SK-N-SH (cell line): ENCODE results near the gene CAPN6. TPM values are rescaled to one million over a fixed set of nuclear protein-coding genes. Genes with fewer than 3 reads are reported as not detected.

Experiments
- CTCF ChIA-PET: fragments of 300-600, 350-600 bp; formaldehyde crosslinking; extraction: SDS; loops from one replicate; lab custom pipeline; 2021; lab: Yijun Ruan, JAX
- POLR2A ChIA-PET: fragments of 350-600 bp; sonication (Branson Sonifier 250); formaldehyde crosslinking; extraction: SDS; loops from one replicate; lab custom pipeline; 2020; ENCODE audit warnings: antibody characterized with exemption, inconsistent platforms; lab: Yijun Ruan, JAX
- DNase-seq: peaks from one replicate; pipeline ENCODE4 v3.0.0; 2012
- H2AFZ ChIP-seq: fragments of 200-600 bp; sonication (generic); 2 replicates; pipeline ENCODE4 v1.8.1; 2016; ENCODE audit warnings: antibody characterized with exemption, mild to moderate bottlenecking, low read depth
- H3F3A ChIP-seq: fragments of 200-600 bp; sonication (generic); replicated peaks from 2 replicates; pipeline ENCODE3; 2016; ENCODE audit warnings: antibody characterized with exemption, mild to moderate bottlenecking; ENCODE audit not compliant: insufficient read depth
- H3K27ac ChIP-seq, 2 experiments: fragments of 200-500 bp in 1 of 2; fragments of 200-600 bp in 1 of 2; sonication (Bioruptor generic) in 1 of 2; sonication (generic), shearing (Covaris generic) in 1 of 2; 2 replicates each; pipeline versions ENCODE4 v1.5.1 to v1.6.1; 2014 to 2016; ENCODE audit warnings: low read depth in 2 of 2, inconsistent platforms in 1 of 2, low read length in 1 of 2, mild to moderate bottlenecking in 1 of 2, mixed read lengths in 1 of 2
- H3K27me3 ChIP-seq: fragments of 200-600 bp; sonication (generic), shearing (Covaris generic); 2 replicates; pipeline ENCODE4 v1.6.1; 2016; ENCODE audit warnings: mixed run types; ENCODE audit not compliant: insufficient read depth
- H3K36me3 ChIP-seq, 2 experiments: fragments of 200-500 bp in 1 of 2; fragments of 200-600 bp in 1 of 2; sonication (Bioruptor generic) in 1 of 2; sonication (generic) in 1 of 2; replicated peaks in 1 of 2; 2 replicates each; pipeline versions ENCODE3 to v1.5.1; 2014 to 2016; ENCODE audit warnings: low read length in 1 of 2, mild to moderate bottlenecking in 1 of 2; ENCODE audit not compliant: insufficient read depth in 2 of 2, control insufficient read depth in 1 of 2
- H3K4me1 ChIP-seq, 2 experiments: fragments of 200-500 bp in 1 of 2; fragments of 200-600 bp in 1 of 2; sonication (Bioruptor generic) in 1 of 2; sonication (generic), shearing (Covaris generic) in 1 of 2; 2 replicates each; pipeline versions ENCODE4 v1.5.1 to v1.6.1; 2014 to 2016; ENCODE audit warnings: low read depth in 1 of 2, low read length in 1 of 2, mixed run types in 1 of 2; ENCODE audit not compliant: insufficient read depth in 2 of 2, control insufficient read depth in 1 of 2
- H3K4me2 ChIP-seq: fragments of 200-600 bp; sonication (generic), shearing (Covaris generic); 2 replicates; pipeline ENCODE4 v1.6.1; 2017; ENCODE audit warnings: mixed run types
- H3K4me3 ChIP-seq, 2 experiments: fragments of 200-500 bp in 1 of 2; fragments of 200-600 bp in 1 of 2; sonication (Bioruptor generic) in 1 of 2; sonication (generic), shearing (Covaris generic) in 1 of 2; 2 replicates each; pipeline versions ENCODE4 v1.5.1 to v1.8.1; 2014 to 2016; ENCODE audit warnings: low read depth in 2 of 2, inconsistent platforms in 1 of 2, low read length in 1 of 2, mild to moderate bottlenecking in 1 of 2, mixed read lengths in 1 of 2, moderate library complexity in 1 of 2
- H3K79me2 ChIP-seq: fragments of 200-600 bp; sonication (generic); 2 replicates; pipeline ENCODE4 v1.8.1; 2017; ENCODE audit warnings: mild to moderate bottlenecking; ENCODE audit not compliant: insufficient read depth
- H3K9ac ChIP-seq: fragments of 200-600 bp; sonication (generic); 2 replicates; pipeline ENCODE4 v1.6.1; 2017; ENCODE audit warnings: mixed run types
- H3K9me2 ChIP-seq: fragments of 200-600 bp; sonication (generic); 2 replicates; pipeline ENCODE4 v1.6.1; 2017; ENCODE audit warnings: mixed run types
- H3K9me3 ChIP-seq: fragments of 200-600 bp; sonication (generic); 2 replicates; pipeline ENCODE4 v1.6.1; 2017; ENCODE audit warnings: mixed run types, mild to moderate bottlenecking, moderate library complexity
- H4K20me1 ChIP-seq: fragments of 200-600 bp; sonication (generic); 2 replicates; pipeline ENCODE4 v1.6.1; 2017; ENCODE audit warnings: mild to moderate bottlenecking, mixed run types; ENCODE audit not compliant: insufficient read depth
- ELF1 ChIP-seq: IDR thresholded peaks from 2 replicates; pipeline ENCODE4 v1.4.0; 2012
- EP300 ChIP-seq, 2 experiments: IDR thresholded peaks; 2 replicates each; pipeline versions ENCODE4 v1.4.0 to v1.6.1; 2012; ENCODE audit warnings: borderline replicate concordance in 1 of 2, low read depth in 1 of 2, low read length in 1 of 2
- EZH2phosphoT487 ChIP-seq: fragments of 200-600 bp; sonication (generic); IDR thresholded peaks from 2 replicates; pipeline ENCODE4 v1.6.1; 2017; ENCODE audit warnings: low read depth, mixed run types, mild to moderate bottlenecking, antibody characterized with exemption, moderate library complexity, borderline replicate concordance
- FOSL2 ChIP-seq: IDR thresholded peaks from 2 replicates; pipeline ENCODE4 v1.4.0; 2012; ENCODE audit warnings: low read depth, mild to moderate bottlenecking, moderate library complexity, borderline replicate concordance
- GABPA ChIP-seq: IDR thresholded peaks from 2 replicates; pipeline ENCODE4 v1.4.0; 2012; ENCODE audit warnings: low read depth, mild to moderate bottlenecking
- GATA2 ChIP-seq: sonication (generic); formaldehyde crosslinking; IDR thresholded peaks from 2 replicates; pipeline ENCODE4 v1.5.0; 2020; ENCODE audit warnings: mild to moderate bottlenecking, missing genetic modification reagents
- MEF2A ChIP-seq: IDR thresholded peaks from 2 replicates; pipeline ENCODE4 v1.4.0; 2012; ENCODE audit warnings: low read depth, borderline replicate concordance
- MXI1 ChIP-seq: IDR thresholded peaks from 2 replicates; pipeline ENCODE4 v1.6.1; 2012; ENCODE audit warnings: mild to moderate bottlenecking, low read depth, low read length, improper control_type of control experiment
- NRF1 ChIP-seq: IDR thresholded peaks from 2 replicates; pipeline ENCODE4 v1.6.1; 2012; ENCODE audit warnings: low read depth, mild to moderate bottlenecking, low read length
- RAD21 ChIP-seq: IDR thresholded peaks from 2 replicates; pipeline ENCODE4 v1.6.1; 2012; ENCODE audit warnings: mild to moderate bottlenecking, low read length
- RFX5 ChIP-seq: IDR thresholded peaks from 2 replicates; pipeline ENCODE4 v1.6.1; 2012; ENCODE audit warnings: mild to moderate bottlenecking, improper control_type of control experiment, low read length
- SMC3 ChIP-seq: IDR thresholded peaks from 2 replicates; pipeline ENCODE4 v1.6.1; 2012; ENCODE audit warnings: low read depth, low read length, improper control_type of control experiment
- TAF1 ChIP-seq: IDR thresholded peaks from 2 replicates; pipeline ENCODE4 v1.6.1; 2012; ENCODE audit warnings: low read depth, mild to moderate bottlenecking, low read length, moderate library complexity, borderline replicate concordance
- TCF12 ChIP-seq: IDR thresholded peaks from 2 replicates; pipeline ENCODE4 v1.4.0; 2012
- TEAD4 ChIP-seq: IDR thresholded peaks from 2 replicates; pipeline ENCODE4 v1.4.0; 2012; ENCODE audit warnings: mild to moderate bottlenecking, borderline replicate concordance; ENCODE audit not compliant: insufficient read depth
- USF1 ChIP-seq: IDR thresholded peaks from 2 replicates; pipeline ENCODE4 v1.4.0; 2012; ENCODE audit warnings: low read depth, borderline replicate concordance
- USF2 ChIP-seq: fragments of 150-350 bp; IDR thresholded peaks from 2 replicates; pipeline ENCODE4 v1.6.1; 2017; ENCODE audit warnings: antibody characterized with exemption, low read length, low read depth, borderline replicate concordance
- YY1 ChIP-seq: IDR thresholded peaks from 2 replicates; pipeline ENCODE4 v1.4.0; 2012; ENCODE audit warnings: low read depth, mild to moderate bottlenecking
- WGBS: methylation state at CpG from one replicate; pipeline ENCODE4 v1.1.6; 2017; ENCODE audit warnings: low lambda C conversion rate; 5-methylcytosine and 5-hydroxymethylcytosine counted together
- polyA plus RNA-seq, 3 experiments: library from polyadenylated mRNA; depleted of rRNA; stranded (reverse); fragments of >200 nt; gene quantifications; 2 replicates each; pipeline ENCODE4 v1.2.3, GENCODE V29; 2012

Gene CAPN6
- polyA plus RNA-seq, 1 of the 3 experiments (the other 2 are of a cell fraction), result not detected

- TF ChIP-seq TEAD4 (no peak), GATA2 (CRISPR knock-in tag) (no peak), SMC3 (no peak), FOSL2 (no peak), EZH2phosphoT487 (no peak), USF2 (no peak), ELF1 (no peak), MXI1 (no peak)
Observed at GRCh38 chrX:111268506-111268905, 1.8 kb downstream of the CAPN6 start (continued).

GRCh38 chrX:111265486-111265885 lies 4.8 kb downstream of the CAPN6 start:
- Histone ChIP-seq H3K4me2 (no peak overlapping the region), H4K20me1 (no peaks in the 10 kb centered on the region), H3K9me3 (no peaks in the 10 kb centered on the region), H3F3A (no peaks in the 10 kb centered on the region), H3K9me2 (no peaks in the 10 kb centered on the region), H3K4me1 (no peaks in the 10 kb centered on the region; a peak in 1 of 4 replicates), H2AFZ (no peak overlapping the region), H3K27ac (no peak overlapping the region)
- POLR2A ChIA-PET, result no interaction called here
- no peak for DNase-seq
- WGBS, result 26% methylated on average over 2 of the region's 2 CpGs
- TF ChIP-seq MEF2A, result no peak
- no peak for TF ChIP-seq FOSL2
- no peak for TF ChIP-seq NRF1
- TF ChIP-seq EP300 (IDR thresholded peaks at IDR 0.05; ENCODE audit: borderline replicate concordance in 1 of 2, low read depth in 1 of 2, low read length in 1 of 2), result no peak
- no peak for TF ChIP-seq YY1
- TF ChIP-seq TCF12, result no peak
- TF ChIP-seq, all 33 proteins: peak for 0
- no peaks in the 10 kb centered on the region for H3K79me2 ChIP-seq
- CTCF ChIA-PET, result interaction anchor here (2.1 kb wide), 1 partner anchor 107 kb away, joined by 6 read pairs; no protein-coding TSS in a partner anchor
- peaks cover 20% of the 10 kb centered on the region for H3K27me3 ChIP-seq
- no peak overlapping the region for H3K4me3 ChIP-seq
- H3K36me3 ChIP-seq, result no peaks in the 10 kb centered on the region
- H3K9ac ChIP-seq, result no peak overlapping the region

GRCh38 chrX:111264385-111264784 lies 5.9 kb downstream of the CAPN6 start:
- H3K4me3 ChIP-seq, result no peak overlapping the region
- H3K36me3 ChIP-seq, result no peaks in the 10 kb centered on the region
- H3K27ac ChIP-seq, result no peak overlapping the region; a peak in 1 of 4 replicates
- H3K27me3 ChIP-seq, result peaks cover 20% of the 10 kb centered on the region
- DNase-seq, result peak; percentile 32
- ChIA-PET CTCF (interaction anchor here (0.6 to 2.1 kb wide), 10 partner anchors 12 to 421 kb away, joined by 3 to 6 read pairs (median 4); partner anchors contain the start of gene ALG13), POLR2A (no interaction called here)
- H3K4me2 ChIP-seq, result no peak overlapping the region
- H3K79me2 ChIP-seq, result no peaks in the 10 kb centered on the region
- no peaks in the 10 kb centered on the region for H4K20me1 ChIP-seq
- no peak for TF ChIP-seq USF1
- no peak for TF ChIP-seq YY1
- no peak for TF ChIP-seq MEF2A
- TF ChIP-seq RAD21, result peak; percentile 55
- TF ChIP-seq RFX5, result no peak
- peak; percentile 38; the same call in 1 of the 2 replicates for TF ChIP-seq GATA2 (CRISPR knock-in tag)
- no peak for TF ChIP-seq TAF1
- no peak for TF ChIP-seq GABPA
- H3F3A ChIP-seq, result no peaks in the 10 kb centered on the region
- H3K9me2 ChIP-seq, result no peaks in the 10 kb centered on the region
- H3K9me3 ChIP-seq, result no peaks in the 10 kb centered on the region
- H3K9ac ChIP-seq, result no peak overlapping the region
- no peaks in the 10 kb centered on the region; a peak in 1 of 4 replicates for H3K4me1 ChIP-seq
- WGBS, result 12% methylated on average over 2 of the region's 2 CpGs
- H2AFZ ChIP-seq, result no peak overlapping the region
